K562 treated with DMSO at 1 percent for 24 hours (cell line): ENCODE data around the gene LCE3E. TPM values are rescaled to one million over a fixed set of nuclear protein-coding genes. Genes with fewer than 3 reads are reported as not detected.

ENCODE experiments used
- total RNA-seq: library from RNA; unstranded; fragments of 300-600 nt; gene quantifications from 2 replicates; pipeline ENCODE4 v1.2.3, GENCODE V29; 2022; ENCODE audit warnings: low read depth; ENCODE audit not compliant: insufficient read depth

The LCE3E gene
- not detected in 2 replicates for total RNA-seq

GRCh38 chr1:152566681-152567080 lies at the start of gene LCE3E:
LCE3E (minus strand) TSS chr1:152566780; CDS start chr1:152566208, 572 bp downstream.

GRCh38 chr1:152613511-152613910 lies 46.9 kb upstream of the LCE3E start, which contains the start of gene LCE3B:
LCE3B (plus strand) TSS chr1:152613811; CDS start chr1:152613811, 0 bp downstream.

GRCh38 chr1:152599934-152600333 lies 33.4 kb upstream of the LCE3E start, which contains the start of gene LCE3C:
LCE3C (plus strand) TSS chr1:152600234; CDS start chr1:152600732, 498 bp downstream.

GRCh38 chr1:152580433-152580832 lies 13.9 kb upstream of the LCE3E start, which contains the start of gene LCE3D:
LCE3D (minus strand) TSS chr1:152580516; CDS start chr1:152579936, 580 bp downstream.

Other genes starting within 250 kb of the LCE3E start
- not detected in 2 replicates for gene FLG, start 241.5 kb downstream of the LCE3E start, total RNA-seq
- not detected in 2 replicates for gene FLG2, start 206.8 kb downstream of the LCE3E start, total RNA-seq
- gene CRNN, start 152.5 kb downstream of the LCE3E start, total RNA-seq = not detected in 2 replicates
- not detected in 2 replicates for gene LCE5A, start 56.0 kb downstream of the LCE3E start, total RNA-seq
- gene CRCT1, start 52.3 kb downstream of the LCE3E start, total RNA-seq = not detected in 2 replicates
- not detected in 2 replicates for gene LCE3D, start 13.7 kb upstream of the LCE3E start, total RNA-seq
- gene LCE3C, start 33.5 kb upstream of the LCE3E start, total RNA-seq = not detected in 2 replicates
- gene LCE3B, start 47.0 kb upstream of the LCE3E start, total RNA-seq = not detected in 2 replicates
- gene LCE3A, start 56.3 kb upstream of the LCE3E start, total RNA-seq = not detected in 2 replicates
- gene LCE2D, start 96.6 kb upstream of the LCE3E start, total RNA-seq = not detected in 2 replicates
- gene LCE2C, start 108.5 kb upstream of the LCE3E start, total RNA-seq = not detected in 2 replicates
- not detected in 2 replicates for gene LCE2B, start 119.3 kb upstream of the LCE3E start, total RNA-seq
- not detected in 2 replicates for gene LCE2A, start 131.6 kb upstream of the LCE3E start, total RNA-seq
- gene LCE4A, start 141.4 kb upstream of the LCE3E start, total RNA-seq = not detected in 2 replicates
- not detected in 2 replicates for gene KPRP, start 191.2 kb upstream of the LCE3E start, total RNA-seq
- gene LCE1F, start 208.4 kb upstream of the LCE3E start, total RNA-seq = not detected in 2 replicates
- gene LCE1E, start 219.5 kb upstream of the LCE3E start, total RNA-seq = not detected in 2 replicates
- not detected in 2 replicates for gene LCE1D, start 229.9 kb upstream of the LCE3E start, total RNA-seq
- not detected in 2 replicates for gene LCE1C, start 239.9 kb upstream of the LCE3E start, total RNA-seq
- gene LCE1B, start 245.2 kb upstream of the LCE3E start, total RNA-seq = not detected in 2 replicates